ENCODE results near the gene ATP6V1G1. TPM values are rescaled to one million over a fixed set of nuclear protein-coding genes. Genes with fewer than 3 reads are reported as not detected.

ATP6V1G1 gene
- total and polyA plus RNA-seq, 2 of the 13 experiments (the other 11 are each of a cell fraction or from before 2014, with no cell fraction given), result 108 to 158 TPM

DNA sequence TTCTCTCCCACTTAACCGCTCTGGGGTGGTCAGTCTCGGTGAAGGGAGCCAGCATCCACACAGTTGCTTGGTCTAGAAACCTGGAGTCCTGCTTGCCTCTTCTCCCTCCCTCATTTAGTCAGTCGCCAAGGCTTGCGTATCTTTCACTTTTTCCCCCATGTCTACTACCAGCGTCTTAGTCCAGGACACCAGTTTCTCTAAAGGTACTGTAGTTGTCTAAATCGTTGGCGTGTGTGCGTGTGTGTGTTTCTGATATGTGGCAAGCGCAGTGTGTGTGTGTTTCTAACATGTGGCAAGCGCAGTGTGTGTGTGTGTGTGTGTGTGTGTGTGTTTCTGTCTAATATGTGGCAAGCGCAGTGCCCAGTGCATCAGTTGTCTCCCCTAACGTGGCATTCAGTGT is 641 bp downstream of the ATP6V1G1 start (continued):
- TF ChIP-seq ATF4 (CRISPR knock-in tag; IDR thresholded peaks at IDR 0.05), result no peak
- TF ChIP-seq BCL3 (CRISPR knock-in tag; IDR thresholded peaks at IDR 0.05), result no peak
- TF ChIP-seq ZNF558 (CRISPR knock-in tag; IDR thresholded peaks at IDR 0.05; ENCODE audit: borderline replicate concordance), result 0 out of 2 replicates have a peak, but pooled peaks have one; percentile 23
- no peak for TF ChIP-seq REL (CRISPR knock-in tag; conservative IDR thresholded peaks at IDR 0.05)
- TF ChIP-seq, protein P1, sequence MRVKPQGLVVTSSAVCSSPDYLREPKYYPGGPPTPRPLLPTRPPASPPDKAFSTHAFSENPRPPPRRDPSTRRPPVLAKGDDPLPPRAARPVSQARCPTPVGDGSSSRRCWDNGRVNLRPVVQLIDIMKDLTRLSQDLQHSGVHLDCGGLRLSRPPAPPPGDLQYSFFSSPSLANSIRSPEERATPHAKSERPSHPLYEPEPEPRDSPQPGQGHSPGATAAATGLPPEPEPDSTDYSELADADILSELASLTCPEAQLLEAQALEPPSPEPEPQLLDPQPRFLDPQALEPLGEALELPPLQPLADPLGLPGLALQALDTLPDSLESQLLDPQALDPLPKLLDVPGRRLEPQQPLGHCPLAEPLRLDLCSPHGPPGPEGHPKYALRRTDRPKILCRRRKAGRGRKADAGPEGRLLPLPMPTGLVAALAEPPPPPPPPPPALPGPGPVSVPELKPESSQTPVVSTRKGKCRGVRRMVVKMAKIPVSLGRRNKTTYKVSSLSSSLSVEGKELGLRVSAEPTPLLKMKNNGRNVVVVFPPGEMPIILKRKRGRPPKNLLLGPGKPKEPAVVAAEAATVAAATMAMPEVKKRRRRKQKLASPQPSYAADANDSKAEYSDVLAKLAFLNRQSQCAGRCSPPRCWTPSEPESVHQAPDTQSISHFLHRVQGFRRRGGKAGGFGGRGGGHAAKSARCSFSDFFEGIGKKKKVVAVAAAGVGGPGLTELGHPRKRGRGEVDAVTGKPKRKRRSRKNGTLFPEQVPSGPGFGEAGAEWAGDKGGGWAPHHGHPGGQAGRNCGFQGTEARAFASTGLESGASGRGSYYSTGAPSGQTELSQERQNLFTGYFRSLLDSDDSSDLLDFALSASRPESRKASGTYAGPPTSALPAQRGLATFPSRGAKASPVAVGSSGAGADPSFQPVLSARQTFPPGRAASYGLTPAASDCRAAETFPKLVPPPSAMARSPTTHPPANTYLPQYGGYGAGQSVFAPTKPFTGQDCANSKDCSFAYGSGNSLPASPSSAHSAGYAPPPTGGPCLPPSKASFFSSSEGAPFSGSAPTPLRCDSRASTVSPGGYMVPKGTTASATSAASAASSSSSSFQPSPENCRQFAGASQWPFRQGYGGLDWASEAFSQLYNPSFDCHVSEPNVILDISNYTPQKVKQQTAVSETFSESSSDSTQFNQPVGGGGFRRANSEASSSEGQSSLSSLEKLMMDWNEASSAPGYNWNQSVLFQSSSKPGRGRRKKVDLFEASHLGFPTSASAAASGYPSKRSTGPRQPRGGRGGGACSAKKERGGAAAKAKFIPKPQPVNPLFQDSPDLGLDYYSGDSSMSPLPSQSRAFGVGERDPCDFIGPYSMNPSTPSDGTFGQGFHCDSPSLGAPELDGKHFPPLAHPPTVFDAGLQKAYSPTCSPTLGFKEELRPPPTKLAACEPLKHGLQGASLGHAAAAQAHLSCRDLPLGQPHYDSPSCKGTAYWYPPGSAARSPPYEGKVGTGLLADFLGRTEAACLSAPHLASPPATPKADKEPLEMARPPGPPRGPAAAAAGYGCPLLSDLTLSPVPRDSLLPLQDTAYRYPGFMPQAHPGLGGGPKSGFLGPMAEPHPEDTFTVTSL (CRISPR knock-in tag; IDR thresholded peaks at IDR 0.05; ENCODE audit: borderline replicate concordance), result no peak
- no peak for TF ChIP-seq HNF4G (IDR thresholded peaks at IDR 0.05; ENCODE audit: borderline replicate concordance, low read depth, low read length)
- no peak for TF ChIP-seq HNF4G (CRISPR knock-in tag; IDR thresholded peaks at IDR 0.05; ENCODE audit: borderline replicate concordance, low read depth)
- TF ChIP-seq FOXP1 (IDR thresholded peaks at IDR 0.05), result 0 out of 2 replicates have a peak, but pooled peaks have one; percentile 33
- TF ChIP-seq FOXP1 (CRISPR knock-in tag; IDR thresholded peaks at IDR 0.05), result no peak
- no peak for TF ChIP-seq ZNF547 (CRISPR knock-in tag; IDR thresholded peaks at IDR 0.05)
- TF ChIP-seq ZNF335 (CRISPR knock-in tag; IDR thresholded peaks at IDR 0.05), result no peak
- TF ChIP-seq FOSL1 (CRISPR knock-in tag; IDR thresholded peaks at IDR 0.05; ENCODE audit: borderline replicate concordance), result no peak
- no peak for TF ChIP-seq TEAD3 (CRISPR knock-in tag; optimal IDR thresholded peaks at IDR 0.05; ENCODE audit: borderline replicate concordance)
- no peak for TF ChIP-seq ZNF619 (CRISPR knock-in tag; IDR thresholded peaks at IDR 0.05)
- TF ChIP-seq PAX8 (CRISPR knock-in tag; IDR thresholded peaks at IDR 0.05; ENCODE audit: borderline replicate concordance), result peak; percentile 7; the same call in 1 of the 2 replicates
- TF ChIP-seq SRF (IDR thresholded peaks at IDR 0.05; ENCODE audit: low read depth, low read length), result no peak
- TF ChIP-seq ZNF646 (CRISPR knock-in tag; IDR thresholded peaks at IDR 0.05), result 0 out of 2 replicates have a peak, but pooled peaks have one; percentile 33
